MCF 10A (cell line): ENCODE results near the gene SH3GL3. TPM values are rescaled to one million over a fixed set of nuclear protein-coding genes. Genes with fewer than 3 reads are reported as not detected.

Experiments used
- BruUV-seq: library from RNA; stranded (reverse); fragments of 400-500 nt; replicated peaks from 2 replicates; lab custom pipeline; 2021; lab: Mats Ljungman, UMichigan
- CTCF ChIA-PET: fragments of 300-600 bp; sonication (Branson Sonifier 250); formaldehyde crosslinking; extraction: SDS; loops from one replicate; lab custom pipeline; 2021; ENCODE audit warnings: antibody characterized with exemption, inconsistent platforms; lab: Yijun Ruan, JAX
- POLR2A ChIA-PET: fragments of 300-600, 350-650 bp; sonication (Branson Sonifier 250); formaldehyde crosslinking; extraction: SDS; loops from one replicate; lab custom pipeline; 2020; ENCODE audit warnings: antibody characterized with exemption, inconsistent platforms; lab: Yijun Ruan, JAX
- DNase-seq: peaks from one replicate; pipeline ENCODE4 v3.0.0-alpha.2; 2018; ENCODE audit not compliant: unreplicated experiment
- H3K27ac Mint-ChIP-seq: one replicate; pipeline ENCODE4 v1.8.0; 2022; ENCODE audit warnings: mild to moderate bottlenecking, low read depth, mixed read lengths; ENCODE audit not compliant: unreplicated experiment
- H3K27me3 Mint-ChIP-seq: one replicate; pipeline ENCODE4 v1.8.0; 2022; ENCODE audit warnings: mixed read lengths; ENCODE audit not compliant: insufficient read depth, unreplicated experiment
- H3K36me3 Mint-ChIP-seq: one replicate; pipeline ENCODE4 v1.8.0; 2022; ENCODE audit warnings: mild to moderate bottlenecking, moderate library complexity, mixed read lengths; ENCODE audit not compliant: insufficient read depth, unreplicated experiment
- H3K4me1 Mint-ChIP-seq: one replicate; pipeline ENCODE4 v1.8.0; 2022; ENCODE audit warnings: mixed read lengths; ENCODE audit not compliant: insufficient read depth, unreplicated experiment
- H3K4me3 Mint-ChIP-seq: one replicate; pipeline ENCODE4 v1.8.0; 2022; ENCODE audit warnings: mild to moderate bottlenecking, moderate library complexity, mixed read lengths; ENCODE audit not compliant: unreplicated experiment
- H3K9me3 Mint-ChIP-seq: one replicate; pipeline ENCODE4 v1.8.0; 2022; ENCODE audit warnings: mixed read lengths; ENCODE audit not compliant: unreplicated experiment
- intact Hi-C: fragments of 100-400 bp; cut with micrococcal nuclease; formaldehyde crosslinking; loops from 2 replicates; pipeline ENCODE4 v1.14.1; 2022
- total RNA-seq: library from RNA; stranded (reverse); gene quantifications from 2 replicates; pipeline ENCODE4 v1.2.3, GENCODE V29; 2022
- TF ChIP-seq, protein P1 (sequence below): fragments of 200-600 bp; IDR thresholded peaks from one replicate; pipeline ENCODE4 v1.8.0; 2022; ENCODE audit warnings: antibody characterized with exemption, mild to moderate bottlenecking; ENCODE audit not compliant: unreplicated experiment

SH3GL3 gene
- total RNA-seq, 1 experiment from 2014 or later = 0.19 TPM

DNA sequence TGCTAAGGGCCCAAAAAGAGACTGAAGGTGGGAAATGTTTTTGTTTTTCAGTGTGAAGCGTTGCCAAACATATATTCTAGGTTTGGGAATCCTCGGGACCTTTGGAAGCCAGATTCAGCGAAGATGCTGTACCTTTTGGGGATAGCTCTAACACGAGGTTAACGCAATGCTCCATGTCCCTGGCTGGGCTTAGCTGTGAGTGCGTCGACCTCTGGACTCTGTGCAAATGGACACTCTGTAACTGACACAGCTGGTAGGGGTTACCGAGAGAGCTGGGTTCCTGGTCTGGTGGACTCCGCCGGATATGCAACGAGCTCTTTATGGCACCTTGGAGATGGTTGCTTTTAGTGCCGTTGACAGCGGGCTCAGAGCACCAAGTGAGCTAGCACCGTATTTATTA lies 724 bp upstream of the SH3GL3 start:
- no peaks in the 10 kb centered on the region for H3K36me3 Mint-ChIP-seq
- ChIA-PET POLR2A (interaction anchor here (0.6 to 0.9 kb wide), 3 partner anchors 10 to 110 kb away, joined by 3 to 4 read pairs (median 3); no protein-coding TSS in a partner anchor), CTCF (interaction anchor here (0.7 to 9.0 kb wide), 12 partner anchors 10 to 588 kb away, joined by 3 to 158 read pairs (median 6); no protein-coding TSS in a partner anchor)
- no peak overlapping the region for H3K27ac Mint-ChIP-seq
- BruUV-seq = no TSS peak
- DNase-seq = no peak
- no peaks in the 10 kb centered on the region for H3K9me3 Mint-ChIP-seq
- TF ChIP-seq, protein P1, sequence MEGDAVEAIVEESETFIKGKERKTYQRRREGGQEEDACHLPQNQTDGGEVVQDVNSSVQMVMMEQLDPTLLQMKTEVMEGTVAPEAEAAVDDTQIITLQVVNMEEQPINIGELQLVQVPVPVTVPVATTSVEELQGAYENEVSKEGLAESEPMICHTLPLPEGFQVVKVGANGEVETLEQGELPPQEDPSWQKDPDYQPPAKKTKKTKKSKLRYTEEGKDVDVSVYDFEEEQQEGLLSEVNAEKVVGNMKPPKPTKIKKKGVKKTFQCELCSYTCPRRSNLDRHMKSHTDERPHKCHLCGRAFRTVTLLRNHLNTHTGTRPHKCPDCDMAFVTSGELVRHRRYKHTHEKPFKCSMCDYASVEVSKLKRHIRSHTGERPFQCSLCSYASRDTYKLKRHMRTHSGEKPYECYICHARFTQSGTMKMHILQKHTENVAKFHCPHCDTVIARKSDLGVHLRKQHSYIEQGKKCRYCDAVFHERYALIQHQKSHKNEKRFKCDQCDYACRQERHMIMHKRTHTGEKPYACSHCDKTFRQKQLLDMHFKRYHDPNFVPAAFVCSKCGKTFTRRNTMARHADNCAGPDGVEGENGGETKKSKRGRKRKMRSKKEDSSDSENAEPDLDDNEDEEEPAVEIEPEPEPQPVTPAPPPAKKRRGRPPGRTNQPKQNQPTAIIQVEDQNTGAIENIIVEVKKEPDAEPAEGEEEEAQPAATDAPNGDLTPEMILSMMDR = no peak
- H3K27me3 Mint-ChIP-seq = peaks cover 16% of the 10 kb centered on the region
- peaks cover 11% of the 10 kb centered on the region for H3K4me1 Mint-ChIP-seq
- H3K4me3 Mint-ChIP-seq = peak overlapping the region; percentile 91
- intact Hi-C loops = no loop called here

GRCh38 chr15:83449250-83449671 lies 2.1 kb downstream of the SH3GL3 start:
- no TSS peak for BruUV-seq
- ChIA-PET POLR2A (no interaction called here), CTCF (interaction anchor here (0.6 to 9.0 kb wide), 4 partner anchors 9 to 282 kb away, joined by 4 to 158 read pairs (median 7); no protein-coding TSS in a partner anchor)
- intact Hi-C loops = no loop called here
- H3K36me3 Mint-ChIP-seq = no peaks in the 10 kb centered on the region
- no peaks in the 10 kb centered on the region for H3K9me3 Mint-ChIP-seq
- DNase-seq = no peak
- peaks cover 16% of the 10 kb centered on the region for H3K27me3 Mint-ChIP-seq
- no peak overlapping the region for H3K27ac Mint-ChIP-seq
- H3K4me1 Mint-ChIP-seq = peaks cover 11% of the 10 kb centered on the region
- TF ChIP-seq, protein P1 = no peak
- H3K4me3 Mint-ChIP-seq = no peak overlapping the region

GRCh38 chr15:83449937-83450506 lies 2.9 kb downstream of the SH3GL3 start:
- CTCF ChIA-PET = interaction anchor here (1.6 to 9.0 kb wide), 3 partner anchors 10 to 202 kb away, joined by 6 to 158 read pairs (median 8); no protein-coding TSS in a partner anchor
- POLR2A ChIA-PET = no interaction called here
- TF ChIP-seq, protein P1 = no peak
- BruUV-seq = no TSS peak
- Mint-ChIP-seq H3K4me3 (no peak overlapping the region), H3K36me3 (no peaks in the 10 kb centered on the region), H3K9me3 (no peaks in the 10 kb centered on the region), H3K27ac (no peak overlapping the region), H3K27me3 (peaks cover 16% of the 10 kb centered on the region), H3K4me1 (peaks cover 11% of the 10 kb centered on the region)
- intact Hi-C loops = no loop called here
- DNase-seq = no peak

GRCh38 chr15:83457149-83457548 lies 10.0 kb downstream of the SH3GL3 start:
- H3K9me3 Mint-ChIP-seq = no peaks in the 10 kb centered on the region
- H3K36me3 Mint-ChIP-seq = peaks cover 7% of the 10 kb centered on the region
- POLR2A ChIA-PET = interaction anchor here (0.7 kb wide), 1 partner anchor 167 kb away, joined by 3 read pairs; no protein-coding TSS in a partner anchor
- no peaks in the 10 kb centered on the region for H3K4me1 Mint-ChIP-seq
- no TSS peak for BruUV-seq
- intact Hi-C loops = no loop called here
- H3K4me3 Mint-ChIP-seq = no peak overlapping the region
- H3K27ac Mint-ChIP-seq = no peak overlapping the region
- no peak for DNase-seq
- TF ChIP-seq, protein P1 = no peak
- CTCF ChIA-PET = interaction anchor here (0.6 to 0.9 kb wide), 2 partner anchors 19 to 578 kb away, joined by 3 to 4 read pairs; no protein-coding TSS in a partner anchor
- H3K27me3 Mint-ChIP-seq = peaks cover 17% of the 10 kb centered on the region
